Mesenchymal stem cell (in vitro differentiated cells and primary cell): ENCODE measurements around the gene LRRC51.

Source experiments
- DNase-seq: peaks from one replicate; pipeline ENCODE4 v3.0.0-alpha.2; 2013
- H2AFZ ChIP-seq: one replicate; pipeline ENCODE4 v1.6.1; 2013; ENCODE audit warnings: low read depth, mild to moderate bottlenecking, control low read depth, inconsistent platforms, low read length, moderate library complexity
- H2AK5ac ChIP-seq: 2 replicates; pipeline ENCODE4 v1.6.1; 2013; ENCODE audit warnings: low read length, moderate library complexity, mild to moderate bottlenecking, inconsistent platforms; ENCODE audit not compliant: severe bottlenecking
- H2BK120ac ChIP-seq: one replicate; pipeline ENCODE4 v1.6.1; 2013; ENCODE audit warnings: low read depth, mild to moderate bottlenecking, inconsistent platforms, low read length, moderate library complexity
- H2BK12ac ChIP-seq, 2 experiments: one replicate each; pipeline ENCODE4 v1.6.1; 2013; ENCODE audit warnings: inconsistent platforms in 2 of 2, low read length in 2 of 2, mild to moderate bottlenecking in 2 of 2, moderate library complexity in 2 of 2, control low read depth in 1 of 2
- H2BK15ac ChIP-seq: one replicate; pipeline ENCODE4 v1.6.1; 2013; ENCODE audit warnings: mild to moderate bottlenecking, low read depth, inconsistent platforms; ENCODE audit not compliant: poor library complexity, severe bottlenecking
- H2BK5ac ChIP-seq: 2 replicates; pipeline ENCODE4 v1.6.1; 2013; ENCODE audit warnings: low read depth, mild to moderate bottlenecking, low read length, control low read depth, inconsistent platforms; ENCODE audit not compliant: poor library complexity, severe bottlenecking
- H3K14ac ChIP-seq, 2 experiments: one replicate each; pipeline ENCODE4 v1.6.1; 2013; ENCODE audit warnings: inconsistent platforms in 2 of 2, low read length in 2 of 2, control low read depth in 1 of 2, mild to moderate bottlenecking in 1 of 2, moderate library complexity in 1 of 2
- H3K18ac ChIP-seq, 2 experiments: one replicate each; pipeline ENCODE4 v1.6.1; 2013; ENCODE audit warnings: inconsistent platforms in 2 of 2, low read length in 2 of 2, control low read depth in 1 of 2, low read depth in 1 of 2, mild to moderate bottlenecking in 1 of 2
- H3K23ac ChIP-seq, 2 experiments: one replicate each; pipeline ENCODE4 v1.6.1; 2013; ENCODE audit warnings: inconsistent platforms in 2 of 2, low read length in 2 of 2, mild to moderate bottlenecking in 2 of 2, moderate library complexity in 2 of 2, control low read depth in 1 of 2
- H3K27ac ChIP-seq: 2 replicates; pipeline ENCODE4 v1.5.1; 2013; ENCODE audit warnings: mild to moderate bottlenecking, moderate library complexity, low read length, control low read depth, inconsistent platforms; ENCODE audit not compliant: poor library complexity, severe bottlenecking
- H3K27me3 ChIP-seq, 2 experiments: 2 replicates each; pipeline versions ENCODE4 v1.6.1 to v1.7.0; 2013; ENCODE audit warnings: low read length in 2 of 2, mild to moderate bottlenecking in 2 of 2, moderate library complexity in 2 of 2, control low read depth in 1 of 2, inconsistent platforms in 1 of 2; ENCODE audit not compliant: control insufficient read depth in 1 of 2, insufficient read depth in 1 of 2
- H3K36me3 ChIP-seq, 2 experiments: 2 replicates each; pipeline versions ENCODE4 v1.6.1 to v1.7.0; 2013; ENCODE audit warnings: low read length in 2 of 2, control low read depth in 1 of 2, inconsistent platforms in 1 of 2, low read depth in 1 of 2, mild to moderate bottlenecking in 1 of 2; ENCODE audit not compliant: insufficient read depth in 2 of 2, control insufficient read depth in 1 of 2
- H3K4ac ChIP-seq, 2 experiments: one replicate each; pipeline ENCODE4 v1.6.1; 2013; ENCODE audit warnings: inconsistent platforms in 2 of 2, low read length in 2 of 2, mild to moderate bottlenecking in 2 of 2, moderate library complexity in 2 of 2, control low read depth in 1 of 2, low read depth in 1 of 2
- H3K4me1 ChIP-seq: 2 replicates; pipeline ENCODE4 v1.6.1; 2013; ENCODE audit warnings: low read depth, low read length, control low read depth; ENCODE audit not compliant: control insufficient read depth, insufficient read depth
- H3K4me2 ChIP-seq: 2 replicates; pipeline ENCODE4 v1.6.1; 2013; ENCODE audit warnings: low read length, mild to moderate bottlenecking, inconsistent platforms; ENCODE audit not compliant: poor library complexity, severe bottlenecking
- H3K4me3 ChIP-seq, 2 experiments: 2 replicates each; pipeline versions ENCODE4 v1.5.1 to v1.7.0; 2013; ENCODE audit warnings: low read length in 2 of 2, mild to moderate bottlenecking in 2 of 2, control low read depth in 1 of 2, low read depth in 1 of 2; ENCODE audit not compliant: insufficient read depth in 1 of 2
- H3K79me1 ChIP-seq: replicated peaks from 2 replicates; pipeline ENCODE4 v1.6.1; 2013; ENCODE audit warnings: mild to moderate bottlenecking, control low read depth, low read length, inconsistent platforms; ENCODE audit not compliant: poor library complexity, severe bottlenecking
- H3K9ac ChIP-seq: 2 replicates; pipeline ENCODE4 v1.7.0; 2013; ENCODE audit warnings: mild to moderate bottlenecking, low read length, moderate library complexity
- H3K9me3 ChIP-seq: 2 replicates; pipeline ENCODE4 v1.7.0; 2013; ENCODE audit warnings: mild to moderate bottlenecking, low read length; ENCODE audit not compliant: control insufficient read depth
- H4K8ac ChIP-seq: one replicate; pipeline ENCODE4 v1.6.1; 2013; ENCODE audit warnings: inconsistent platforms, mild to moderate bottlenecking, low read length, moderate library complexity
- H4K91ac ChIP-seq: one replicate; pipeline ENCODE4 v1.6.1; 2013; ENCODE audit warnings: mild to moderate bottlenecking, low read length, inconsistent platforms
- WGBS: methylation state at CpG from one replicate; pipeline ENCODE4 v1.1.7; 2013; ENCODE audit warnings: mixed read lengths; 5-methylcytosine and 5-hydroxymethylcytosine counted together

The LRRC51 gene

DNA sequence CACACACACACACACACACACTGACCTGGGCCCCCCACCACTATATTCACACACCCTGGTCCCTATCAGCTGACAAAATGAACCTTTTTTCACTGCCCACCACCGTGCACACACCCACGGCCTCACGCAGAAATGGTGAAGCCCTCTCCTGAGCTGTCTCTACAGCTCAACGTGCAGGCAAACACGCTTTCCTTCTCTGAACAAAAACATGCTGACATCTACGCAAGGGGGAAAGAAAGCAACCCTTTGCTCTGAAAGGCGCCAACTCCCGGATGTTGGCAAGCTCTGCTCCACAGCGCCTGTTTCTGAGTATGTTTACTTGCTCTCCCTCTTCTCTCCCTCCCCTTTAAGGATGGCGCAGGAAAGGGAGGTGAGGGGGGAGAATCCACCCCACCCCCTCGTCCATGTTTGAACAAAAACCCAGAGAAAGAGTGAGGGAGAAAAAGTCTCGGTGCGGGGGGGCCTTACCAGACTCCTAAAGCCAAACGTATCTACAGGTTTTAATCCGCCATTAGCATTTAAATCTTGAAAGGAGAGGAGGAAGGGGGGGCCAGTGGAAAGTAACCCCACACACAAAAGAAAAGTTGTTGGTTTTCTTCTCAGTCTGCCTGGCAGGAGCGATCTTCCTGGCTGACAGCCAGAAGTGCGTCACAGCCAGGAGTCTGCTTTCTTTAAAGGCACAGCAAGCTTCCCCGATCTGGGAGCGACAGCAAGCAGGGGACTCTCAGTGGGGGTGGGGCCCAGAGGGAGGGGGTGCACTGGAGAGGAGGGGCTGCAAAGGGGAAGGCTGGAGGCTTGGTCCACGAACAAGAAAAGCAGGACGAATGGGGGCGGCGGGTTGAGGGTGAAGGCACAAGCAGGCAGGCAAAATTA lies 39.9 kb upstream of the LRRC51 start:
- no peak overlapping the region for H2AFZ ChIP-seq
- H4K8ac ChIP-seq, result peak overlapping the region; percentile 92
- H3K18ac ChIP-seq, result peak overlapping the region; percentile 85 to 92
- H3K14ac ChIP-seq, result peak overlapping the region in 1 of 2 experiments; percentile 63
- peaks cover under 1 to 6% of the 10 kb centered on the region in 2 experiments for H3K36me3 ChIP-seq
- H3K4me2 ChIP-seq, result peak overlapping the region; percentile 46
- H3K4me1 ChIP-seq, result peaks cover 15% of the 10 kb centered on the region
- 1% methylated on average over 15 of the region's 23 CpGs for WGBS
- peak overlapping the region in 1 of 2 experiments; percentile 34 for H3K23ac ChIP-seq
- peak overlapping the region; percentile 92 for H4K91ac ChIP-seq
- peak overlapping the region in 1 of 2 experiments; percentile 51 for H2BK12ac ChIP-seq
- H3K9me3 ChIP-seq, result no peaks in the 10 kb centered on the region
- peak overlapping the region; percentile 98 for H3K9ac ChIP-seq
- H2BK5ac ChIP-seq, result peak overlapping the region; percentile 39
- peak overlapping the region; percentile 54 for H2BK15ac ChIP-seq
- peak overlapping the region; percentile 93 for H3K27ac ChIP-seq
- peak overlapping the region; percentile 65 to 86 for H3K4me3 ChIP-seq
- peak overlapping the region; percentile 65 to 80 for H3K4ac ChIP-seq
- H2AK5ac ChIP-seq, result peak overlapping the region; percentile 9
- peak overlapping the region; percentile 84 for H2BK120ac ChIP-seq
- peak; percentile 96 for DNase-seq
- H3K79me1 ChIP-seq, result peaks cover 11% of the 10 kb centered on the region
- H3K27me3 ChIP-seq, result no peaks in the 10 kb centered on the region

GRCh38 chr11:72041364-72042063 lies 39.1 kb upstream of the LRRC51 start:
- Histone ChIP-seq H3K9me3 (no peaks in the 10 kb centered on the region), H3K4ac (peak overlapping the region; percentile 80 to 93), H3K14ac (peak overlapping the region in 1 of 2 experiments; percentile 86), H2BK5ac (peak overlapping the region; percentile 66), H3K79me1 (peaks cover 14% of the 10 kb centered on the region), H3K4me1 (peaks cover 15% of the 10 kb centered on the region), H3K27ac (peak overlapping the region; percentile 93), H3K4me2 (peak overlapping the region; percentile 46), H3K18ac (peak overlapping the region; percentile 92 to 97), H2BK120ac (peak overlapping the region; percentile 65), H2BK12ac (peak overlapping the region; percentile 17 to 18), H2BK15ac (peak overlapping the region; percentile 91), H3K4me3 (peak overlapping the region; percentile 65 to 86), H3K23ac (peak overlapping the region in 1 of 2 experiments; percentile 70), H4K91ac (peak overlapping the region; percentile 92), H3K27me3 (no peaks in the 10 kb centered on the region), H3K36me3 (peaks cover 3% of the 10 kb centered on the region in 2 experiments), H2AK5ac (peak overlapping the region; percentile 10), H2AFZ (peak overlapping the region; percentile 16), H4K8ac (peak overlapping the region; percentile 92), H3K9ac (peak overlapping the region; percentile 98)
- peak; percentile 86 for DNase-seq
- 5% methylated on average over 23 of the region's 23 CpGs for WGBS

DNA sequence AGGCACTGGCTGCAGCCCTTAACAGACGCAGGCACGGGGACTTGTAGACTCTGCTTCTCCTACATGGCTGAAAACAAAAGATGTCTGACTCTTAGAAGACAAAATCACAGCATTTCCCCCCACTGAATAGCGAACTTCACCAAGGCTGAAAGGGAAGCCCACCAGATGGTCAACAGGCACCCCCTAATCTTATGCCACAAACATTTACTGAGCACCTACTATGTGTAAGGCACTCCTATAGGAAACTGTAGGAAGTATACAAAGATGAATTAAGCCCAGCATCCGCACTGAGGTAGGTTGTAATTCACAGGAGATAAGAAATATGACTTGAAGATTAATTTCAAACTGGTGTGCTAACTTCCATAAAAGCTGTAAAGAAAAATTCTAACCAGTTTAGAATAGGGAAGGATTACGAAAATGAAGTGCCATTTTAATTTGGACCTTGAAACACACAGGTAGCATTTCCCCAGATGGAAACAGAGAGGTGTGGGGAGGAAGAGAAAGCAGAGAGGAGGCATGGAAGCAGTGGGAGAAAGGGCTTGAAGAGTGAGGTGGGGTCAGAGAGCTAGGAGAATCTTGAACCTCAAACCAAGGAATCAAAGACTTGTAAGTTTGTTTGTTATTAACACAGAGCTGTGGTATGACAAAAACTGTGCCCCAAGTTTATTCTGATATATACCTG lies 38.4 kb upstream of the LRRC51 start:
- WGBS, result 54% methylated on average over 5 of the region's 5 CpGs
- H2BK15ac ChIP-seq, result peak overlapping the region; percentile 91
- peak overlapping the region; percentile 65 for H2BK120ac ChIP-seq
- H3K36me3 ChIP-seq, result peaks cover 0 to 3% of the 10 kb centered on the region in 2 experiments
- H3K18ac ChIP-seq, result peak overlapping the region; percentile 92 to 97
- H4K91ac ChIP-seq, result peak overlapping the region; percentile 92
- H3K27ac ChIP-seq, result peak overlapping the region; percentile 93
- H3K79me1 ChIP-seq, result peaks cover 17% of the 10 kb centered on the region
- no peaks in the 10 kb centered on the region for H3K9me3 ChIP-seq
- H3K23ac ChIP-seq, result peak overlapping the region in 1 of 2 experiments; percentile 70
- H2BK5ac ChIP-seq, result peak overlapping the region; percentile 66
- H3K4me2 ChIP-seq, result peak overlapping the region; percentile 46
- H3K4ac ChIP-seq, result peak overlapping the region; percentile 80 to 93
- peak overlapping the region; percentile 98 for H3K9ac ChIP-seq
- no peaks in the 10 kb centered on the region for H3K27me3 ChIP-seq
- peak overlapping the region; percentile 92 for H4K8ac ChIP-seq
- peak overlapping the region; percentile 16 for H2AFZ ChIP-seq
- peak overlapping the region in 1 of 2 experiments; percentile 86 for H3K14ac ChIP-seq
- peak overlapping the region; percentile 41 to 61 for H2BK12ac ChIP-seq
- DNase-seq, result no peak
- H3K4me3 ChIP-seq, result peak overlapping the region in 1 of 2 experiments; percentile 86
- peaks cover 15% of the 10 kb centered on the region for H3K4me1 ChIP-seq
- H2AK5ac ChIP-seq, result peak overlapping the region; percentile 41
